Medulla oblongata (tissue), 1 donor: ENCODE measurements around the gene C1orf21.
"Not testable (repeated sequence)": the region's sequence is repeated elsewhere in the genome, so short reads cannot be mapped to it uniquely, and the experiment has no call there.

Source experiments
- DNase-seq: peaks from one replicate; pipeline ENCODE4 v3.0.0-alpha.2; 2015; ENCODE audit errors: extremely low spot score

C1orf21 gene

DNA sequence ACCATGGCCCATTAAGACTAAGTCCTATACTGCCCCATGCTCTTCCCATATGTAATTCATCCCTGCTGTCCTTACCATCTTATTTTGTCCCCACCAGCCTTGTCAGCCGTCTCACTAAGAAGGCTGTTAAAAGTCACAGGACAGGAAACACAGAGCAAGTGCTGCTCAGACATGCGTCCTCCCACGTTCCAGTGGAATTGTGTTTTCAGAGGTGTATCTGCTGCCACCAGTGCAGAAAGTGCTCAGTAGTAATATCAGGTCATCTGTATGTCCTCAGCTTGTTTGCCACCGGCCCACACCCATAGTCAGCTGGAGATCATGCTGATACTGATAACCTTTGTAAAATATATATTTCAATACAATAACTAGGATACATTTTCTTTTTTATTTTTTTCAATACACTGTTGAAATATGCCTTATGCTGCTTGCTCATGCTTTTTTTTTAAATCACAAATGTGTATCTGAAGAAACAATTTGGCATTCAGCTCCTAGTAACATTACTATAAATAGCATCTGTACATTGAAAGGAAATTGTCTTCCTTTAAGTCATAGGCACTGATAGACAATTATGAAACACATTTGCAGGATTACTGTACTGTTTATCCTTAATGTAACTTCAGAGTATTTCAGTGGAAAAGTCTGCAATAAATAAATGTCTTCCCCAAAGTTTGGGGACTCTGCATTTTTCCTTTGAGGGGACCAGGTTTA lies 211.0 kb downstream of the C1orf21 start:
- DNase-seq, result no peak

DNA sequence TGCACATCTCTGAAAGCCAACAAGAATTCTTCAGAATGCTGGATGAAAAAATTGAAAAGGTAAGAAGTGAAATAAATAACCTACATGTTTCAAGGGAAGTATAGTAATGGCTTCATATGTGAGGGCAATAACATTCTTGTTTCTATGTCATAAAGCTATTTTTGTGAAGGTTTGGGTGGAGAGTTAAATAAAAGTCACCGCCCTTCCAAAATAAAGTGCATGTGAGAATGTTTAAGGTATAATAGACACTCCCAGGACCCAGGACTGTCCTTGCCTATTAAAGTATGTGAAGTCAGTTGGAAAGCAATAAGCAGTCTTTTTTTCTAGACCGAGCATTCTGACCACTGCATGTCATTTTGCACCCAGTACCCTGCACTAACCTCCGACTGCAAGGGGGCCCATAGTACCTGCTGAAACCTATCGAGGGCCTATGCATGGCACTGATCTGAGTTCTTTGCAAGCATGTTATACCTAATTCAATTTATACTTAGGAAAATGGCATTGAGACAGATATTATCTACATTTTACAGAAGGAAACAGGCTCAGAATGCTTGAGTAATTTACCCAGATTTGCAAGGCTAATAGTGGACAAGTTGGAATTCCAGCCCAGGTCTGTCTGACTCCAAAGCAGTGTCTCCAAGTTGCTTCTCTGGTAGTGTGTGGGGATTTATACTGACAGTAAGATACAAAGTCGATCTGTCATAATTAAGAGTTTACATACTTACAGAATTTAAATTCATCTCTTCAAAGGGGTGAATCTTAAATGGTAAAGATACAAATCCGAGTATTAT lies 211.8 kb downstream of the C1orf21 start:
- DNase-seq, result no peak

DNA sequence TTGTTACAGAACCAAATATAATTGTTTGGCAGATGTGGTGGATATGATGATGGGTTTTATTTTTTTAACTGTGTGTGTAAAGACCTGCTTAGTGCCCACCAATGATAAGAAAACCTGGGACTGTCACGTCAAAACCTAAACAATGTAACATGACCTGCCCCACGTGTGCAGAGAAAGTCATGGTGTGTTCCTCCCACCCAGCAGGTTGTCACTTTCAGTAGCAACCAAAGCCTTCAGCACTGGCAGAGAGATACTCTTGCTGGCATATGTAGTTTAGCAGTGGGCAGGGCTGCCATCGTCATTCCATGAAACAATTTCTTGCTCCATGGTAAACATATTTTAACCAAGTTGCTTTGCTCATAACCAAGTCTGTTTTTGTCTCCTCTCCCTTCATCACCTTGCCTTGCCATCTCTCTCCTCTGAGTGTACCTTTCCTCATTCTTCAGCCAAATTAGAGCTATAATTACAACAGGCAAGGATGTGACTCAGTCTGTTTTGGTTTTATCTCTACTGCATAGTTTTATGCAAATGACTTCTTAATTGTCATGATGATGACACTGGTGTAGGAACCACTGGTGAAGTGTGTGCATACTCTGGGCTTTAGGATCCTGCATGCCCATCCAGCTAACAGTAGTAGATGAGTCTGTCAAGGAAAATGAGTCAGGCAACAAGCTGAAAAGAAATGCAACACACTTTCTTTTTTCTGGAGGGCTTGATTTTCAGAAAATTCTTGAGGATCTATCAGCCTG lies 217.5 kb downstream of the C1orf21 start:
- no peak for DNase-seq

DNA sequence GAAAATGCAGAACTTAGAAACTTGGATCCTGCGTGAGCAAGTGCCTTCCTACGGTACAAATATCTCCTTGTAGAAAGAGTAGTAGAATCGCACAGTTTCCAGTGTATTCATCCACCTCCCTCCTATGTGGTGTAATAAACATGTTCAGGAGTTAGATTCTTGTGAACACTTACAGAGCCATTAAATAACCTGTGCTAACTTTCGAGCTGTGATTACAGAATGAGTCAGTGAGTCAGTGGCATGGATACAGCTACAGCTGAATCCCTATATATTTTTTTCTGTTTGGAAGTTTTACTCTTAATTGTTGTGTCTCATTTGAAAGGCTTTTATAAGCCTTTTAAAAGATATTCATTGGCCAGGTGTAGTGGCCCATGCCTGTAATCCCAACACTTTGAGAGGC lies 219.1 kb downstream of the C1orf21 start:
- DNase-seq, result no peak

DNA sequence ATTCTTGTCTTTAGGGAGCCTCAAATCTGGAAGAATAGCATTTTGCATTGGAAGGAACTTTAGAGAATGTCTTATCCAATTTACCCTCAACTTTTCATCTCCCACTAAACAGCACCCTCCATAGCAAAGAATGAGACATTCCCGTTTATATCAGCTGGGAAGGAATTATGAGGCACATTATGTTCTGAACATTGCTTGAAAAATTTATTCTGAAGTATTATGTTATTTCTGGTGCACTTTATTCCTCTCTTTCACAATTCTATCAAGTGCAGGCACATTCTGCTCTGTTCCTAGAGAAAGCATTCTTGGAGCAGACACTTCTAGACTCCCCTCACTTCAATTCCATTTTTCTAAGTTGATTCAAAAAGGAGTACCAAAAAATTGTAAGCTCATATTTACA lies 220.0 kb downstream of the C1orf21 start:
- no peak for DNase-seq

DNA sequence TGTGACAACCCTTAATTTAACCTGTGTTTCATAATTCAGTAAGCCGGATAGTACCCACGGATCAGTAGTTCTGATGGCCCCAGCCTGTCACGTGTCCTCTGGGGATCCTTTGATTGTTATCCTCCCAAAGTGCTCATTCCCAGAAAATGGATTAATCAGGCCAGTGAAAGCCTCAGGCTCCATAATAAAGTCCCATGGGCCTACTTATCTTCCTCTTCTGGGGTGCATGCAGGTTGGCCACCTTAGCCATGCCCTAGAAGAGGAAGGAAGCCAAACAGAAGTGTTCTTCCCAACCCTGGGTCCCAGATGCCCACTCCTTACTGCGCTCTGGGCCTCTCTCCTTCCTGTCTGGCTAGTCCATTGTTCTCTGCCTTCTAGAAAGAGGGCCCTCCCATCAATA lies 221.8 kb downstream of the C1orf21 start:
- no peak for DNase-seq

DNA sequence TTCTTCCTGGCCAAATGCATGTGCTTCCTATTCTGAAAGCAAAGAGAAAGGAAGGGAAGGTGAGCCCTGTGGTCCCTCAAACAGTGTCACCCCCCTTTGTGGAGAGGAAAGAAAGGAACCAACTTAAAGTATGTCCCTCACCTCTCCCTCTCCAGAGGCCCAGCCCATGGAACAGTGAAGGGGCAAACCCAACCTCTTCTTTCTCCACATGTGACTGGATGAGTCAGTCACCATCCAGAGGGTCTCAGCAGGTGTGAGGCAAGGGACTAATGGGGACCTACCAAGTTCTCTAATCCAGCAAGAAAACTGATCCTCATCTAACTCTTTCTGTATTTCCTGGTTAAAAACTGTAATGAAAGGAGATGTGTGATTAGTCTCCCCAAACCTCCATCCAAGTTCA lies 222.2 kb downstream of the C1orf21 start:
- no peak for DNase-seq

DNA sequence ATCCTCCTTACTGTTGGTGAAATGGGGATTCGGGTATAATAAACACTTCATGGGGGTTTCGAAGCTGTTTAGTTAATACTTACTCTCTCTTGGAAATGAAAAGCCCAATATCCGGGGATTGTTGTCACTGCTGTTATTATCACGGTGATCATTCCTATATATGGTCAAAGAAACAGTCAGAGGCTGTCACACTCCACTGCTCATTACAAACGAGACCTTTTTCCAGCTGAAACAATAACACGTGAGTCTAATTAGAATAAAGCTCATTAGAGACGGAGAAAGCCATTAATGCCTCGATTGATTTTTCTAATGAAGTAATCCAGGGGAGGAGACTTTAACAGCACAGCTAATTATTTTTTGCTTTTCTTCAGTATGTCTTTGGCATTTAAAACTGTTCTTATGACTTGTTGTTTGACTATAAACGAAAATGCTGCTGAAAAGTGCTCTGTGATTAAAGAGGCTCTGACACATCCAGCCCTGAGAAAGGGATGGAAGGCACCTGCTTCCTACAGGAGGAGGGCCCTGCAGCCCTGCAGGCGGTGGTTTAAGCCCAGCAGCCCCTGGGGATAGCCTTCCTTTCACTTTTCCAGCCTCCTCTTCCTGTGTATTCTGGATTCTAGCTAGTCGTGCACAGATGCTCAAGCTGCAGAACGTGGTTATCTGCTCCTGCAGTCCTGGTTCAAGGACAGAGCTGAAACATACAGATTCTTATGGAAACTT lies 224.2 kb downstream of the C1orf21 start:
- no peak for DNase-seq

DNA sequence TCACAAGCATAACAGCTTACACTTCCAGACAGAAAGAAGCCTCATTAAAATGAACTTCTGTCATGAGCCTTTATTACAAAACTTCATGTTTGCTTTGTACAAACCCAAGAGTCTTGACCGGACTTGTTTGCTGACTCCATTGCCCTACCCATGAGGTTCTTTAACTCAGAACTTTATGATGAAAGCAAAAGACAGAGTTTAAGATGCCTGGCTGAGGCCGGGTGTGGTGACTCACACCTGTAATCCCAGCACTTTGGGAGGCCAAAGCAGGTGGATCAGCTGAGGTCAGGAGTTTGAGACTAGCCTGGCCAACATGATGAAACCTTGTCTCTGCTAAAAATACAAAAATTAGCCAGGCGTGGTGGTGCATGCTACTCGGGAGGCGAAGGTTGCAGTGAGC lies 225.4 kb downstream of the C1orf21 start:
- DNase-seq, result not testable (repeated sequence)

DNA sequence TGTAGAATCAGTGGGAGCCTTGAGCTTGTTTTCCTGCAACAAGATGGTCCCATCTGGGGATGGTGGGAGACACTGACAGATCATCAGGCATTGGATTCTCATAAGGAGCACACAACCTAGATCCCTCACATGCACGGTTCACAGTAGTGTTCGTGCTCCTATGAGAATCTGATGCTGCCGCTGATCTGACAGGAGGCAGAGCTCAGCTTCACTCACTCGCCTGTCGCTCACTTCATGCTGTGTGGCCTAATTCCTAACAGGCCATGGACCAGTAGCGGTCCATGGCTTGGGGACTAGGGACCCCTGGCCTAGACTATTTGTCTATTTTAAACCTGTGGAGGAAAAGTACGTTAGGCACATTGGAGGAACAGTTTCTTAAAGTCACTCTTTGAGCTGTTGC lies 227.8 kb downstream of the C1orf21 start:
- DNase-seq, result no peak

DNA sequence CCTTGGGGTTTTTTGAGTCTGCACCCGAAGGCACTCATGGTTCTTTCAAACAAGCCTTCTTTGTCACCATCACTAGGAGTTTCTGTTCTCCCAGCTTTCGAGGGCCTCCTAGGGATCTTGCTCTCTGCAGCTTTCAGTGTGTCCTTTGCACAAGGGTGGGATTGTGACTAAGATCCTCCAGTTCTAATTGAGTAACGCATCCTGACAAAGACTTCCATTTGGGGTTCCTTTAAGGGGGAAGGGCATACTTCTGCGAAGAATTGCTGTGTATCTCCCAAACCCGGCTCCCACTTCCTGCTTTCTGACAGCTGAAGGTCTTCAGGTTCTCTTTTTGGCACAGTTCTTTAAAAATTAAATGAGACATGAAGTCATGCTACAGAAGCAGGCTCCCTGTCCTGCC lies 228.5 kb downstream of the C1orf21 start:
- peak; percentile 16 for DNase-seq

DNA sequence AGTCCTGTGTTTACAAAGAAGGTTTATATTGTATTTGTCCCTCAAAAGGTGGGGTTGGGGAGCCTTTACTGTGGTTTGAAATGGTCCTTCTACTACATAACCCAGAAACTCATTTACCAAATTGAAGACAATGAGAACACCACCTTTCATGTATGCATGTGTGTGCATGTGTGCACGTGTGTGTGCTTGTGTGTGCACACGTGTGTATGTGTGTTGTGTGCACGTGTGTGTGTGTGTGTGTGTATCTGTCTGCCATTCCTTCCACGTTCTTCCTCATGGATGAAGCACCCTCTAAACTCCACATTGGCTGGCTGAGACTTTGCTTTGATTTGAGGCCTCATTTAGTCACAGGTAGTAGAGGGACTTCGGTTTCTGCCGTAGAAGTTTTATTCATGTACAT lies 229.7 kb downstream of the C1orf21 start:
- no peak for DNase-seq

DNA sequence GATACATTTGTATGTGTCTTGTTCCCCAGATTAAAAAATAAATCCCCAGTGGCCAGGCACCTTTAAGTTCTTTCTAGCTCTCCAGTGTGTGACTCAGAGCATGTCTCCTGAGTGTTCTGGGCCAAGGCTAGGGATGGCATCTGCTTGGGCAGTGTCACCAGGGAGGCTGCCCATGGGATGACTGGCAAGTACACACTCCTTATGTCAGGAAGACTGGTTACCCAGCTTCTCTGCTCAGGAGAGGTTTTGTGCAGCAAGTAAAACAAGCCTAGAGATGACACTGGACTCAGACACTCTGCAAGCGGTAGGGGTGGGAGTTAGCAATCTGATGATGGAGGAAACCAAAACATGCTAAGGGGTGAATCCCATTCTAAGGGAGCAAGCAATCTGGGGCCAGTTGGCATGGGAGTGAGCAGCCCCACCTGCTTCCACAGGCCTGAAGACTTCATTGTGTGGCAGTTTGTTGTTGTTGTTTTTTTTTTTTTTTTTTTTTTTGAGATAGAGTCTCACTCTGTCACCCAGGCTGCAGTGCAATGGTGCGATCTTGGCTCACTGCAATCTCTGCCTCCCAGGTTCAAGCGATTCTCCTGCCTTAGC lies 230.7 kb downstream of the C1orf21 start:
- DNase-seq, result no peak

DNA sequence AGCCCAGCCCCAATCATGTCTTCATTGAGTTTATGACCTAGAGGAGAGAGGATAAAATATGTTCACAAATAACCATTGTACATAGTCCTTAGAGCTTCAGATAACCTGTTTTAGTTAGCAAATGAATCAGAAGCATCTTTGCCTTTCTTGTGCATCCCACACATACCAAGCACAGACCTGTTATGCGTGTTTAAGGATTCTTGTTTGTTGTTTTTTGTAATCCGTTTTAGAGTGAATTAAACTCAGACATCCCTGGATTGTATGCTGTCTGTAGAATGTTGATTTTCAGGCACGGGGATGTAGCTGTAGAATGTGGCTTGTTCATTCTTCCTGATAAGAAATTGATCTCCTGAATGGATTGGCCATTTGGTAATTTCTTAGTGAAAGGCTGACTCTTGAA lies 232.0 kb downstream of the C1orf21 start:
- no peak for DNase-seq

DNA sequence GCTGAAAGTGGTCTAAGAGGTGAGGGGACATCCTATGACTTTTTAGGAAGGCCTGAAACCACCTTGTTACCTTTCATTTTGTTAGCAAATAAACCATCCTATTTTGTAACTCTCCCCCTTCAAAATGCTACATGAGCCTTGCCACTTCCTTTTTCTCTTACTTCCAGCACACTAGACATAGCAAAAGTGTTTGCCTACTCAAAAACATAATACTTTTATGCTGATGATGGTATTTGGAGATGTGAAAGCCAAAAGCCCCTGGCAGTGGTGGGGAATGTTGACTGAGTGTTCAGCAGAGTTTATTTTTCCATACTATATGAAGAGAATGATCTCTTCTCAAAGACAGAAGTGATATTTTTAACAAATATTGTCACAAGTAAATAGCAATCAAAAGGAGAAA lies 233.6 kb downstream of the C1orf21 start:
- no peak for DNase-seq

DNA sequence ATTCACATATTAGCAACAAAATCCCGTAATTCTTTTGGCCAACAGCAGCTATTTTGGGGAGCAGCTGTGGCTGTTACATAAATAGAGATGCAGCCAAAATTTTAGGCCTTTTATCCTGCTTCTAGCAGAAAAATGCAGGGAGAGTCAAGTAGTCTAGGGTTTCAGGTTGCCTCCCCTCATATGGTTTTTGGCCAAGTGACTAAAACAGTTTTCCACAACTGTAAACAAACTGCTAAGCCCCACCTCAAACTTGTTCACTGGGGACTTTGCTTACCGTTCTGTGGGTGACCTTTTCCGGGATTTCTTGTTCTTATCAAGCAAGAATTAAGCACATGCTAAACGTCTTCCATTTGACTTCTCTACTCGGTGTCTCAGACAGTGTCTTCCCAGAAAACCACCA lies 234.4 kb downstream of the C1orf21 start:
- no peak for DNase-seq

DNA sequence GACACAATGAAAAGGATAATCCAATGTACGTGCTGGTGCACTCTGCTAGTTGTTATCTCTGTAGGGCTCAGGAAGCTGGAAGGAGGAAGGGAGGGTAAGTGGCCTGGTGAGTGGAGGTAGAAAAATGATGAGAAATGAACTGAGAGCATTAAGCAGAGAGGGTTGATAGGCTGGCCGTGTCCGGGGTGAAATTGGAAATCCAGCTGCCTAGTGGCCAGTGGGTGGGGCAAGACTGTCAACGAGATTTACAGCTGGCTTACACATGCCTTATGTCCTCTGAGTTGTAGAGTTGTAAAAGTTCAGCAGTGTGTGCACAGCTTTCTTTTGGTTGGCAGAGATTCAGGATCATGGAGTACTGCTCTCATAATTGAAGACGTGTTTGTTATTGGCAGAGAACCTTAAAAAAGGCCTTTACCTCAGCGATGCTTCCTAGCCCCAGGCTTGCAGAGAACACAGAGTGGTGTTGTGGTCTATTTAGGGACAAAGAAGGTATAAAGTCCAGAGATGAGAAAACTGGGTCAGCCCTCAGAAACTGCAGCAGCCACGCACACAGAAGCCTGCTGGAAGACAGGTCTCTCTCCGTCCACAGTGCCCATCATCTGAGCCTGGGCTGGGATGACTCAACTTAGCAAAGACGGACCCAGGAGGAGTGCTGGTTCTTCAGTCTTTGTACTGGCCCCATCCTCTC lies 235.5 kb downstream of the C1orf21 start:
- peak; percentile 35 for DNase-seq

DNA sequence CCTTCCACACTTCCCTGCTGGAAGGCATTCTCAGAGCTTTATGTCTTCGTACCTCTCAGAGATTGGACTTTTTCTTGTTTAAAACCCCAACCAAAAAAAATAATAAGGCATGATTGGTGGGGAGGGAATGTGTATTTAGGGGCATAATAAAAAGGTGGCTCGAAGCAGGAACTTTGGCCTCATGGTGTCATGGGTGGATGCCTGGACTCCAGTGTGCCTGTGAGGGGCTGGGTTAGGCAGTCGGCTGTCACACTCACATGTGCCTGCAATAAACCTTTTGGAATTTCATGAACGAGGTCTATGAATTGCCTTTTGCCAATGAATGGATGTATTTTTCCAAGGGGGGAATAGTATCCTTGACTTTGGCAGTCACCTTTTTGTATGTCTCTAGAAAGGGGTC lies 236.6 kb downstream of the C1orf21 start:
- DNase-seq, result no peak

DNA sequence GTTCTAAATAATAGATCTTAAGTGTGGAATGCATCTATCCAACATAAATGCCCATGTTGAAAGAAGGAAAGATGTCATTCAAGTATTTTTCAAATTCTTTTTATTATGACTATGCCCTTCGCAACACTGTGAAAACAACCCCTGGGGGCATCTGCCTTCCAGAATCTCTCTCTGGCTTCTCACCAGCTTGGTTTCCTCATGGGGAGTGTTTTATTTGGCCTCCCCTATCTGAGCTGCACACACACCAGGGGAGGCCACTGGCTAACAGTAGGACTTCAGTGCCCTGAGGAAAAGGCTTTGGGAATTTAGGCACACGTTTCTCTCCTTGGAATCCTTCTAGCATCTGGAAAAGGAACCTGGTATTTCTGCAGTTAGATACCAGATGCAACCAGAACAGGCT lies 237.2 kb downstream of the C1orf21 start:
- no peak for DNase-seq

DNA sequence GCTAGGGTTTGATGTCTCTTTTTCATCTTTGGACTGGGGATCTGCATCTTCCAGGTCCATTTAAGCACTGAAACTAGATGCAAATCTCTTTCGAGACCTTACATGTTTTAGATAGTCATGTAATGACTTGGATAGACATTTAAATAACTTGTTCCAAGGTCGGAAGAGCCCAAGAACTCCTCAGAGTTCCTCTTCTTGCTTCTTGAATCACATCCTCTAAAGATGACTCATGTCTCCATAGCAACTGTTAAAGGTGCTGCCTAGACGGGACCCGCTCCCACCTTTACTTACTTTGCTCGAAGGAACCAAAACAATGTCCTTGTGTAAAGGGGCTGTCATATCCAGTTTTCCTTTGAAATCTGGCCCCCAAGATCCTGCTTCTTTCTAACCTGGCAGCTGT lies 237.8 kb downstream of the C1orf21 start:
- no peak for DNase-seq

DNA sequence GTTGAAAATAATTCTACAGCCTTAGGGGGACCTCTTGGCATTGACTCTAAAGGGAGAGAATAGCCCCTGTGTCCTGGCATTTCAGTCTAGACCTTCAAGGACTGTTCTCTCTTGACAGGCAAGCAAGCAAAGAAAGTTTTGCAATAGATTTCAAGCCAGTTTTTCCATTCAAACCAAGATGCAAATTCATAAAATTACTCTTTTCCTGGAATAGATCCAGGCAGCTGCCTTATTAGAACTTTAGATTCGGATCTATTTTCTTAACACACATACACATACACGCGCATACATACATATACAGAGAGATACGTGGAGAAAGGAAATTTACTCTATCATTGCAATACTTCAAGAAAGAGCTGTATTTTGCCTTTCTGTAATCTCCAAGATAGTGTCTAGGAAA lies 238.4 kb downstream of the C1orf21 start:
- DNase-seq, result no peak
